ENCODE measurements around the gene MCEE. TPM values are rescaled to one million over a fixed set of nuclear protein-coding genes. Genes with fewer than 3 reads are reported as not detected.

MCEE gene
- total RNA-seq, 1 donor from 2014 or later, result 24.7 TPM

DNA sequence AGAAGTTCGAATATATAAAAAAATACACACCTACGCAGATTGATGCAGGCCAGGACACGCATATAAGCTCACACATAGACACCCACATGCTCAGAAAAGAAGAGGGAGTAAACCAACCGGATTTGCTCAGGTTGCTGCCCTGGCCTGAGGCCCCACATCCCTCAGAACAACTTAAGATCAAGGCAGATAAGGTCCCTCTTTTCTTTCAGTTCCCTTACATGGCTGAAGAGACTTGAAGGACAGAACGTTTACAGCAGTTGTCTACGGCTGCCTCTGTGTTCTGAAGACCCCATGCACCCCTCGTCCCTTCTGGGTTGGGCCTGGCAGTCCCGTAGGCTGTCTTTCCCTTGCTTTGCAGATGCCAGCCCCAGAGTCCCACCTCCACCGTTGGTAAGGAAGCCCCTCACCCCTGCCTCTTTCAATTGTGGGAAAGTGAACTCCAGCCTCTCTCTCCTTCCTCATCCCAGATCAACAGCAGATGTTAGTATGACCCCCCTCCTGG is 65.9 kb downstream of the MCEE start:
- Histone ChIP-seq H3K79me2 (ENCODE audit: low read depth) (peaks cover 5% of the 10 kb centered on the region), H3K27ac (no peak overlapping the region), H3F3A (ENCODE audit: low read depth) (no peaks in the 10 kb centered on the region), H3K9ac (no peak overlapping the region), H3K4me3 (no peak overlapping the region), H3K36me3 (no peaks in the 10 kb centered on the region), H4K20me1 (ENCODE audit: low read depth) (no peaks in the 10 kb centered on the region), H2AFZ (replicated peaks) (no peak overlapping the region), H3K4me1 (peaks cover 6% of the 10 kb centered on the region), H3K27me3 (peaks cover 40% of the 10 kb centered on the region), H3K9me3 (ENCODE audit: low read depth) (no peaks in the 10 kb centered on the region), H3K4me2 (no peak overlapping the region)
- no peaks in the 10 kb centered on the region for H3K36me3 Mint-ChIP-seq
- peaks cover 15% of the 10 kb centered on the region for H3K27me3 Mint-ChIP-seq (ENCODE audit: insufficient read depth, low read depth)
- H3K4me3 Mint-ChIP-seq, result no peak overlapping the region
- peaks cover 7% of the 10 kb centered on the region for H3K4me1 Mint-ChIP-seq
- TF ChIP-seq, protein P1, sequence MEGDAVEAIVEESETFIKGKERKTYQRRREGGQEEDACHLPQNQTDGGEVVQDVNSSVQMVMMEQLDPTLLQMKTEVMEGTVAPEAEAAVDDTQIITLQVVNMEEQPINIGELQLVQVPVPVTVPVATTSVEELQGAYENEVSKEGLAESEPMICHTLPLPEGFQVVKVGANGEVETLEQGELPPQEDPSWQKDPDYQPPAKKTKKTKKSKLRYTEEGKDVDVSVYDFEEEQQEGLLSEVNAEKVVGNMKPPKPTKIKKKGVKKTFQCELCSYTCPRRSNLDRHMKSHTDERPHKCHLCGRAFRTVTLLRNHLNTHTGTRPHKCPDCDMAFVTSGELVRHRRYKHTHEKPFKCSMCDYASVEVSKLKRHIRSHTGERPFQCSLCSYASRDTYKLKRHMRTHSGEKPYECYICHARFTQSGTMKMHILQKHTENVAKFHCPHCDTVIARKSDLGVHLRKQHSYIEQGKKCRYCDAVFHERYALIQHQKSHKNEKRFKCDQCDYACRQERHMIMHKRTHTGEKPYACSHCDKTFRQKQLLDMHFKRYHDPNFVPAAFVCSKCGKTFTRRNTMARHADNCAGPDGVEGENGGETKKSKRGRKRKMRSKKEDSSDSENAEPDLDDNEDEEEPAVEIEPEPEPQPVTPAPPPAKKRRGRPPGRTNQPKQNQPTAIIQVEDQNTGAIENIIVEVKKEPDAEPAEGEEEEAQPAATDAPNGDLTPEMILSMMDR (IDR thresholded peaks at IDR 0.05), result no peak
- TF ChIP-seq EZH2 (IDR thresholded peaks at IDR 0.05) (no peak), EZH2phosphoT487 (IDR thresholded peaks at IDR 0.05) (no peak)
- H3K27ac Mint-ChIP-seq, result no peak overlapping the region
- no peaks in the 10 kb centered on the region for H3K9me3 Mint-ChIP-seq
- no peak for DNase-seq (ENCODE audit: low spot score)

DNA sequence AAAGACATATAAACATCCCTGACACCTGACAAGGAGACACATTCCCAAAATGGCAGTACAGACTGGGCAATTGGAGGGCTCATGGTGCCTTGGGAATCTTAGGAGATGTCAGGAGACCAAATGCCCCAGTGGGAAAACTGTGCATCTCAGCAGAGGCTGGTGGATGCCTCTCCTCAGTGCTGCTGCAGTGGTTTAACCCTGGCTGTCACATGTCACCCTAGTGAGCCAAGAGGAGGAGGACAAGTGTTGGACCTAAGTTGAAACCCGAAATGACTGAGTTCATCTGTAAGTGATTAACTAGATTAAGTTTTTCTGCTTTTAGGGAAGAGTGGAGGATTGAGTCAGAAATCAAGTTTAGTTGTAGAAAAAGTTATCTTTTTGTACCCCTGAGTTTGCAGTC is 66.8 kb downstream of the MCEE start:
- H3K27me3 ChIP-seq, result peaks cover 40% of the 10 kb centered on the region
- Mint-ChIP-seq H3K27me3 (ENCODE audit: insufficient read depth, low read depth) (peaks cover 9% of the 10 kb centered on the region), H3K4me3 (no peak overlapping the region), H3K4me1 (peaks cover 5% of the 10 kb centered on the region), H3K27ac (no peak overlapping the region), H3K36me3 (no peaks in the 10 kb centered on the region), H3K9me3 (no peaks in the 10 kb centered on the region)
- H3K27ac ChIP-seq, result no peak overlapping the region
- TF ChIP-seq EZH2 (IDR thresholded peaks at IDR 0.05), result no peak
- TF ChIP-seq EZH2phosphoT487 (IDR thresholded peaks at IDR 0.05), result no peak
- TF ChIP-seq, protein P1 (IDR thresholded peaks at IDR 0.05), result no peak
- H3K4me1 ChIP-seq, result peaks cover 5% of the 10 kb centered on the region
- H2AFZ ChIP-seq (replicated peaks), result no peak overlapping the region
- H3F3A ChIP-seq (ENCODE audit: low read depth), result no peaks in the 10 kb centered on the region
- no peak overlapping the region for H3K4me3 ChIP-seq
- H3K79me2 ChIP-seq (ENCODE audit: low read depth), result no peaks in the 10 kb centered on the region
- no peak for DNase-seq (ENCODE audit: low spot score)
- no peaks in the 10 kb centered on the region for H3K9me3 ChIP-seq (ENCODE audit: low read depth)
- no peaks in the 10 kb centered on the region for H4K20me1 ChIP-seq (ENCODE audit: low read depth)
- H3K4me2 ChIP-seq, result no peak overlapping the region
- H3K9ac ChIP-seq, result no peak overlapping the region
- H3K36me3 ChIP-seq, result no peaks in the 10 kb centered on the region

DNA sequence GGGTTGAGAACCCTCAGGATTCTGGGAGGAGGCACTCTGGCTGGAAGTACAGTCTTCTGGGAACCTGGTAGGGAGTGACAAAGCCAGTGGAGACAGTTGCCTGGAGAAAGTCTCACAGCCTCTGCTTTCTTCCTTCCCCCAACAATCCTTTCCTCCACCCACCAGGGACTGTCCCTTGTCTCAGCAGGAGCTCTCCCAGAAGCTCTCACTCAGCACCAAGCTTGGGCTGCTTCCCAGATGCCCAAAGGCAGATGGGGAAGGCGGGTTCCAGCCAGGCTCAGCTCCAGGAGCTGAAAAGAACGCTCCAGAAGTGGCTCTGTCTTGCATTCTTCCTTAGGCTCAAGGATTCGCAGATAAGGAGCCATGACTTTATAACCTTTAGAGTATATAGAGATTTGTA is 69.2 kb downstream of the MCEE start:
- no peak overlapping the region for H3K4me2 ChIP-seq
- TF ChIP-seq EZH2 (IDR thresholded peaks at IDR 0.05), result no peak
- no peak for TF ChIP-seq EZH2phosphoT487 (IDR thresholded peaks at IDR 0.05)
- TF ChIP-seq, protein P1 (IDR thresholded peaks at IDR 0.05), result no peak
- H3K36me3 Mint-ChIP-seq, result no peaks in the 10 kb centered on the region
- H3K27ac Mint-ChIP-seq, result no peak overlapping the region
- DNase-seq (ENCODE audit: low spot score), result no peak
- H2AFZ ChIP-seq (replicated peaks), result no peak overlapping the region
- H3K4me3 Mint-ChIP-seq, result no peak overlapping the region
- H3K4me3 ChIP-seq, result no peak overlapping the region
- H3K4me1 ChIP-seq, result no peaks in the 10 kb centered on the region
- no peaks in the 10 kb centered on the region for H3K79me2 ChIP-seq (ENCODE audit: low read depth)
- H3K9ac ChIP-seq, result no peak overlapping the region
- no peaks in the 10 kb centered on the region for H3K9me3 ChIP-seq (ENCODE audit: low read depth)
- H3K4me1 Mint-ChIP-seq, result no peaks in the 10 kb centered on the region
- H3K27ac ChIP-seq, result no peak overlapping the region
- no peaks in the 10 kb centered on the region for H3K9me3 Mint-ChIP-seq
- no peaks in the 10 kb centered on the region for H3K36me3 ChIP-seq
- H4K20me1 ChIP-seq (ENCODE audit: low read depth), result no peaks in the 10 kb centered on the region
- H3F3A ChIP-seq (ENCODE audit: low read depth), result no peaks in the 10 kb centered on the region
- peaks cover 7% of the 10 kb centered on the region for H3K27me3 Mint-ChIP-seq (ENCODE audit: insufficient read depth, low read depth)
- H3K27me3 ChIP-seq, result peaks cover 40% of the 10 kb centered on the region
